Spleen (tissue), 13 donors: Measurements from ENCODE around the gene MKNK1. TPM values are rescaled to one million over a fixed set of nuclear protein-coding genes. Genes with fewer than 3 reads are reported as not detected.
A peak's percentile ranks its signal among the peaks of the same experiment; 100 is the strongest.
"Not testable (repeated sequence)": the region's sequence is repeated elsewhere in the genome, so short reads cannot be mapped to it uniquely, and the experiment has no call there.

Source experiments
- DNase-seq: peaks from one replicate; pipeline ENCODE4 v3.0.0-alpha.2; 2020
- H3K27ac ChIP-seq, 8 donors: fragments of 200-600 bp; sonication (generic) in 7 of 8; 1 replicate in 4 of 8; 2 replicates in 4 of 8; pipeline versions ENCODE4 v1.5.0 to v1.8.0; 2016 to 2021; ENCODE audit warnings: inconsistent platforms in 4 of 8, mild to moderate bottlenecking in 4 of 8, moderate library complexity in 1 of 8
- H3K27me3 ChIP-seq, 7 donors: fragments of 200-600 bp; sonication (generic) in 6 of 7; replicated peaks in 1 of 7; 1 replicate in 4 of 7; 2 replicates in 3 of 7; pipeline versions ENCODE4 v1.5.0 to v1.8.0; 2016 to 2021; ENCODE audit warnings: inconsistent platforms in 3 of 7, mild to moderate bottlenecking in 1 of 7
- H3K36me3 ChIP-seq, 6 donors: fragments of 200-600 bp; sonication (generic) in 5 of 6; 1 replicate in 4 of 6; 2 replicates in 2 of 6; pipeline versions ENCODE4 v1.5.0 to v1.8.0; 2016 to 2021; ENCODE audit warnings: inconsistent platforms in 2 of 6
- H3K4me1 ChIP-seq, 6 donors: fragments of 200-600 bp; sonication (generic) in 5 of 6; 1 replicate in 3 of 6; 2 replicates in 3 of 6; pipeline versions ENCODE4 v1.5.0 to v1.8.0; 2016 to 2021; ENCODE audit warnings: inconsistent platforms in 3 of 6
- H3K4me3 ChIP-seq, 8 donors: fragments of 200-600 bp; sonication (generic) in 7 of 8; 1 replicate in 4 of 8; 2 replicates in 4 of 8; pipeline versions ENCODE4 v1.5.0 to v1.8.0; 2016 to 2021; ENCODE audit warnings: inconsistent platforms in 4 of 8, mild to moderate bottlenecking in 4 of 8, moderate library complexity in 2 of 8
- H3K9me3 ChIP-seq, 8 donors: fragments of 200-600 bp; sonication (generic) in 7 of 8; 1 replicate in 4 of 8; 2 replicates in 4 of 8; pipeline versions ENCODE4 v1.5.0 to v1.8.0; 2016 to 2021; ENCODE audit warnings: inconsistent platforms in 4 of 8
- POLR2A ChIP-seq, 3 donors: fragments of 450-650 bp; IDR thresholded peaks; one replicate each; pipeline ENCODE4 v1.5.1; 2017; ENCODE audit warnings: antibody characterized with exemption in 3 of 3, mild to moderate bottlenecking in 1 of 3
- POLR2AphosphoS5 ChIP-seq, 3 donors: sonication (generic); formaldehyde crosslinking; IDR thresholded peaks; one replicate each; pipeline ENCODE4 v1.5.1; 2017; ENCODE audit warnings: antibody characterized with exemption in 3 of 3
- WGBS, 5 donors: extraction: QIAGEN DNeasy Blood & Tissue Kit in 3 of 5; methylation state at CpG; one replicate each; pipeline versions ENCODE4 v1.1.5 to v1.1.7; 2013 to 2018; 5-methylcytosine and 5-hydroxymethylcytosine counted together
- intact Hi-C: fragments of 100-400 bp; cut with DNase I; formaldehyde crosslinking; loops from one replicate; pipeline ENCODE4 v1.15.0; 2023; ENCODE audit warnings: low total_unique reads
- long read RNA-seq, 2 donors: transcript quantifications; one replicate each; lab custom pipeline, GENCODE V29; 2026
- polyA plus RNA-seq, 3 donors: library from polyadenylated mRNA; stranded (reverse); fragments of 200-250 nt; gene quantifications; one replicate each; pipeline ENCODE4 v1.2.1, GENCODE V29; 2013
- total RNA-seq, 7 donors: library from RNA; depleted of rRNA in 3 of 7; stranded (reverse); fragments of >200 nt in 3 of 7; fragmentation: NEBNext Ultra II Directional in 4 of 7; extraction: Animal tissue kit (Norgen Biotek cat#: 25700) in 4 of 7; gene quantifications; one replicate each; pipeline versions ENCODE4 v1.1.0 to v1.2.1, GENCODE V29; 2016 to 2021
- TF ChIP-seq, protein P1 (sequence below), 11 experiments: fragments of 200-600 bp in 7 of 11; fragments of 450-650 bp in 4 of 11; sonication (generic) in 4 of 11; IDR thresholded peaks in 8 of 11; conservative IDR thresholded peaks in 3 of 11; 1 replicate in 7 of 11; 2 replicates in 4 of 11; pipeline versions ENCODE4 v1.4.0 to v1.8.0; 2016 to 2021; ENCODE audit warnings: antibody characterized with exemption in 11 of 11, inconsistent platforms in 4 of 11, mild to moderate bottlenecking in 1 of 11
- donor health status: healthy with polysubstance abuse.
- donor health status: DM: no; HTN: no; CAD: no; lungs with moderate emphysema.
- donor health status: DM: no; HTN: no; CAD: no.
- donor health status: Bipolar disorder and iron deficiency.
- donor health status: healthy.
- donor health status: DM: no; HTN: no; CAD: no.
- donor health status: DM: yes; HTN: yes; CAD: no.

MKNK1 gene
- 100 to 1,000 TPM in 5 of 7 donors, 10 to 100 TPM in 2; 67.3 to 169 (median 114) TPM for total RNA-seq
- 10 to 100 TPM; 19.2 to 42.7 (median 35.6) TPM for polyA plus RNA-seq
- long read RNA-seq, donor 1, partial matches to known transcripts: 0 of 3 reads
- long read RNA-seq, donor 1, other reads (novel, unspliced or antisense): 0 of 3 reads
- long read RNA-seq, donor 2, partial matches to known transcripts: 0 of 1 reads
- long read RNA-seq, donor 2, other reads (novel, unspliced or antisense): 0 of 1 reads

DNA sequence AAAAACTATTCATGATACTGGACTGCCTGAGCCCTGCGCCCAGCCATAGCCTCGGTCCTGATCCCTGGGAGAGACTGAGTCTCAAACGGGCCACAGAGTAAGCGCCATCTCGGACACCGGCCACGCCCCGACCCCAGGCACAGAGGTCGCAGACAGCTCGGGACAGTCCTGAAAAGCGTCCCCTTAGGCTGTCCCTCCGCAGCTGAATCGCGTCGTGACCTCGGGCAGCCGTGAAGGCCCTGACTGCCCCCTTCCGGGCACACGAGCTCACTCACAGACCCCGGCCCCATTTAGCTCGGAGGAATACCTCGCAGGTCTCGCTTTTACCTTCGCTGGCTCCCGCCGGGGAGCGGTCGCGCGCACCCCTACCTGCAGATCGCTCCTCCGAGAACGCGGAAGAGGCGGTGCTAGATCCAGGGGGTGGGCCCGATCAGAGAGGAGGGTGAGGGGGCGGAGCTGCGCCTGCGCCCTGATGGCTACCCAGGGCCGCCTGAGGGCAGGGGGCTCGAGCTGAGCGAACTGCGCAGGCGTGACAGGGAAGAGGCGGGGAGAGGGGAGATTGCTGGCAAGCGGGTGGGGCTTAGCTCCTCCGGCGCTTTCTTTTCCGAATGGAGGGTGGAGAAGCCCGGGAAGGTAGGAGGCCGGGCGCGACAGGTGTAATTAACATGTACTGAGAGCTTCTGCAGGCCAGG lies at the start of gene MKNK1:
MKNK1 (minus strand) TSS at position 411 of the 692 bp plus-strand sequence. CDS start 20,941 bp downstream, outside the sequence.
- intact Hi-C loops: no loop called here
- peaks cover 0 to 21% (median 13%) of the 10 kb centered on the region in 6 donors for H3K36me3 ChIP-seq
- H3K4me1 ChIP-seq: peaks cover 18 to 70% (median 53%) of the 10 kb centered on the region in 6 donors
- peak within 1 kb of the TSS; percentile 69 to 95 (median 88) for H3K27ac ChIP-seq
- peak; percentile 99 for DNase-seq
- TF ChIP-seq, protein P1, sequence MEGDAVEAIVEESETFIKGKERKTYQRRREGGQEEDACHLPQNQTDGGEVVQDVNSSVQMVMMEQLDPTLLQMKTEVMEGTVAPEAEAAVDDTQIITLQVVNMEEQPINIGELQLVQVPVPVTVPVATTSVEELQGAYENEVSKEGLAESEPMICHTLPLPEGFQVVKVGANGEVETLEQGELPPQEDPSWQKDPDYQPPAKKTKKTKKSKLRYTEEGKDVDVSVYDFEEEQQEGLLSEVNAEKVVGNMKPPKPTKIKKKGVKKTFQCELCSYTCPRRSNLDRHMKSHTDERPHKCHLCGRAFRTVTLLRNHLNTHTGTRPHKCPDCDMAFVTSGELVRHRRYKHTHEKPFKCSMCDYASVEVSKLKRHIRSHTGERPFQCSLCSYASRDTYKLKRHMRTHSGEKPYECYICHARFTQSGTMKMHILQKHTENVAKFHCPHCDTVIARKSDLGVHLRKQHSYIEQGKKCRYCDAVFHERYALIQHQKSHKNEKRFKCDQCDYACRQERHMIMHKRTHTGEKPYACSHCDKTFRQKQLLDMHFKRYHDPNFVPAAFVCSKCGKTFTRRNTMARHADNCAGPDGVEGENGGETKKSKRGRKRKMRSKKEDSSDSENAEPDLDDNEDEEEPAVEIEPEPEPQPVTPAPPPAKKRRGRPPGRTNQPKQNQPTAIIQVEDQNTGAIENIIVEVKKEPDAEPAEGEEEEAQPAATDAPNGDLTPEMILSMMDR (IDR thresholded peaks at IDR 0.05 in 8 of 11, conservative IDR thresholded peaks at IDR 0.05 in 3 of 11): peak in 5 of 11 experiments; percentile 16 to 38 (median 29)
- TF ChIP-seq POLR2AphosphoS5 (IDR thresholded peaks at IDR 0.05) (peak; percentile 99), POLR2A (IDR thresholded peaks at IDR 0.05) (peak in 2 of 3 donors; percentile 59 to 85)
- no peaks in the 10 kb centered on the region for H3K9me3 ChIP-seq
- WGBS, 5 donors: 0 to 1% (median 0%) methylated on average over 22 to 53 of the region's 53 CpGs
- H3K27me3 ChIP-seq: no peaks in the 10 kb centered on the region
- H3K4me3 ChIP-seq: peak within 1 kb of the TSS; percentile 63 to 93 (median 74)

DNA sequence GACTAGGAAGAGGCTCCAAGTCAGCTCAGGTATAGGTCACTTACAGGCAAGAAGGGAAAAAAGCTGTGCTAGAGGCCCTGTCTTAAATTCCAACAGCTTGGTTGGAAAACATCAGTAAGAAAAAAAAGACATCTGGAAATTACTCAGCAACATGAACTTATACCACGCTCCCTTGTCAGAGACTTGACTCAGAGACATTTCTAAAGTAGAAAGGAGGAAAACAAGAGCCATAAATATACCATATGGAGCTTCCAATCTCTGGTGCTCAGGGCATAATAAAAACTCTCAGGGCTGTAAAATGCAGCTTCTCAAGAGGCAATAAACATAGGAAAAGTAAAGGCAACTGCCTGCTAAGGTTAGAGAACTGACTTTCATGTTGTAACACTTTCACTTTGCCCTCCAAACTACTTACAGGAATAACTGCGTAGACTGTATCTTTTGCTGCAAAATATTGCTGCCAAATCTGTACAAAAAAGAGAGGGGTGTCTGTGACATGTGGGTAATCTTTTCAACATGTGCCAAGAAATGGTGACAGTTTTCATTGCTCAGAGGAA lies 49.4 kb upstream of the MKNK1 start:
- Histone ChIP-seq H3K27ac (no peak overlapping the region), H3K36me3 (peaks cover 3 to 99% (median 60%) of the 10 kb centered on the region in 6 donors), H3K9me3 (peaks cover 0 to 23% (median 14%) of the 10 kb centered on the region in 8 donors), H3K4me1 (no peaks in the 10 kb centered on the region), H3K27me3 (no peaks in the 10 kb centered on the region), H3K4me3 (no peak overlapping the region)
- no peak for DNase-seq
- TF ChIP-seq POLR2AphosphoS5 (IDR thresholded peaks at IDR 0.05): no peak
- no peak for TF ChIP-seq POLR2A (IDR thresholded peaks at IDR 0.05)
- TF ChIP-seq, protein P1 (IDR thresholded peaks at IDR 0.05 in 8 of 11, conservative IDR thresholded peaks at IDR 0.05 in 3 of 11): no peak
- intact Hi-C loops: no loop called here
- WGBS, 5 donors: 79 to 96% (median 93%) methylated on average over 2 of the region's 2 CpGs

DNA sequence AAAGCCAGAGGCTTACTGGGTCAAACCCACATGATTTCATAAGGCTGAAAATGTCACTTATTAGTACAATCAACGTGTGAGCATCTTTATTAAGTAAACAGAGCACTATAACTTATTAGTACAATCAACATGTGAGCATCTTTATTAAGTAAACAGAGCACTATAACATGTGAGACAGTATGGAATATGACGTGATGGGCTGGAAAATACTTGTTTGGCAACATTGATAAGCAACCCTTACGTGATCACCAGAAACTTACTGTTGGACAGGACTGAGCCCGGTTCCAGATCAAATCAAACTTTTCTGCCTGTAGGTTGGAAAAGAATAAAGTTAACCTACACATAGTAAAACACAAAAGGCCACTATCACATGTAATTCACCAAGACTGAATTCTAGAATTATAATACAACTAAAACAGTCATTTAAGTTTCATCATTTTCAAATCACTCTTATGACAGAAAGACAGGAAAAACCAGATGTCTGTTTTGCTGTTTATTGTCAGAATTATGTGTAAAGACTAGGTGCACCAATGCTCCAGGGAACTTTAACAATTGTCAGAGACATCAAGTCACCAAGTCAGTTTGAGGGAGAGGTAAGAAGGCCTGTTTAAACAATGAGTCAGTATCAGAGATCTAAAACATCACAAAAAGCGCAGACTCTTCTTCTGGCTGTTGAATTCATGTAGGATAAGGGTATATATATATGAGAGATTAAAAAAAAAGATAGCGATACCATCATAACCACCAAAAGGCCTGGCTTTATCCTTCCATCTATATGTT lies 48.4 kb upstream of the MKNK1 start:
- Histone ChIP-seq H3K27ac (no peak overlapping the region), H3K36me3 (peaks cover 3 to 99% (median 56%) of the 10 kb centered on the region in 6 donors)
- 61 to 79% (median 72%) methylated on average over 6 of the region's 6 CpGs for WGBS, 5 donors

DNA sequence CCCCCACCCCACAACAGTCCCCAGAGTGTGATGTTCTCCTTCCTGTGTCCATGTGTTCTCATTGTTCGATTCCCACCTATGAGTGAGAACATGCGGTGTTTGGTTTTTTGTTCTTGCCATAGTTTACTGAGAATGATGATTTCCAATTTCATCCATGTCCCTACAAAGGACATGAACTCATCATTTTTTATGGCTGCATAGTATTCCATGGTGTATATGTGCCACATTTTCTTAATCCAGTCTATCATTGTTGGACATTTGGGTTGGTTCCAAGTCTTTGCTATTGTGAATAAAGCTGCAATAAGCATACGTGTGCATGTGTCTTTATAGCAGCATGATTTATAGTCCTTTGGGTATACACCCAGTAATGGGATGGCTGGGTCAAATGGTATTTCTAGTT lies 47.1 kb upstream of the MKNK1 start:
- H3K9me3 ChIP-seq: peaks cover 0 to 35% (median 18%) of the 10 kb centered on the region in 8 donors
- H3K27me3 ChIP-seq, DNase-seq, intact Hi-C loops, H3K27ac ChIP-seq, H3K4me3 ChIP-seq, H3K4me1 ChIP-seq: not testable (repeated sequence)
- H3K36me3 ChIP-seq: peaks cover 3 to 99% (median 50%) of the 10 kb centered on the region in 6 donors
- 94 to 100% (median 98%) methylated on average over 3 of the region's 3 CpGs for WGBS, 5 donors

More for the DNA sequence above, 48.4 kb upstream of the MKNK1 start:
- DNase-seq: no peak
- Histone ChIP-seq H3K9me3 (peaks cover 0 to 32% (median 18%) of the 10 kb centered on the region in 8 donors), H3K4me1 (no peaks in the 10 kb centered on the region), H3K4me3 (no peak overlapping the region), H3K27me3 (no peaks in the 10 kb centered on the region)
- TF ChIP-seq, protein P1 (IDR thresholded peaks at IDR 0.05 in 8 of 11, conservative IDR thresholded peaks at IDR 0.05 in 3 of 11): no peak
- TF ChIP-seq POLR2AphosphoS5 (IDR thresholded peaks at IDR 0.05): no peak
- intact Hi-C loops: no loop called here
